GM18511 (cell line): ENCODE results near the gene NSMCE1.

ENCODE experiments used
- ATAC-seq: cut with Tn5 transposase; IDR thresholded peaks from one replicate; pipeline ENCODE4 v1.9.1; 2021; ENCODE audit warnings: mild to moderate bottlenecking, moderate library complexity; ENCODE audit not compliant: unreplicated experiment

NSMCE1 gene

GRCh38 chr16:27245276-27246172, 23.0 kb downstream of the NSMCE1 start:
- no peak for ATAC-seq

GRCh38 chr16:27244363-27244755, 24.2 kb downstream of the NSMCE1 start:
- ATAC-seq, result no peak

- ATAC-seq, result no peak
Observed at GRCh38 chr16:27243725-27244362, 24.7 kb downstream of the NSMCE1 start.

GRCh38 chr16:27242868-27243590, 25.5 kb downstream of the NSMCE1 start:
- no peak for ATAC-seq

- no peak for ATAC-seq
Observed at GRCh38 chr16:27242398-27242797, 26.2 kb downstream of the NSMCE1 start.

GRCh38 chr16:27241658-27242057, 26.9 kb downstream of the NSMCE1 start:
- no peak for ATAC-seq

- ATAC-seq, result no peak
Observed at GRCh38 chr16:27240948-27241531, 27.5 kb downstream of the NSMCE1 start.

GRCh38 chr16:27239906-27240655, 28.5 kb downstream of the NSMCE1 start:
- ATAC-seq, result no peak

GRCh38 chr16:27239026-27239425, 29.5 kb downstream of the NSMCE1 start:
- ATAC-seq, result no peak

GRCh38 chr16:27238591-27238990, 30.0 kb downstream of the NSMCE1 start:
- no peak for ATAC-seq

- ATAC-seq, result peak; percentile 28
Observed at GRCh38 chr16:27238016-27238587, 30.5 kb downstream of the NSMCE1 start.

GRCh38 chr16:27237219-27238015, 31.2 kb downstream of the NSMCE1 start:
- ATAC-seq, result peak; percentile 88

- ATAC-seq, result no peak
Observed at GRCh38 chr16:27236635-27237218, 31.8 kb downstream of the NSMCE1 start.

GRCh38 chr16:27235938-27236245, 32.7 kb downstream of the NSMCE1 start:
- no peak for ATAC-seq

- no peak for ATAC-seq
Observed at GRCh38 chr16:27235055-27235937, 33.3 kb downstream of the NSMCE1 start.

- no peak for ATAC-seq
Observed at GRCh38 chr16:27234603-27235002, 34.0 kb downstream of the NSMCE1 start.

- ATAC-seq, result no peak
Observed at GRCh38 chr16:27234171-27234570, 34.4 kb downstream of the NSMCE1 start.

GRCh38 chr16:27233731-27234130, 34.8 kb downstream of the NSMCE1 start:
- no peak for ATAC-seq
